SU-DHL-6 (cell line): ENCODE data around the gene ERBB2.

Experiments used
- H2AFZ ChIP-seq: fragments of 200-600 bp; sonication (generic); 2 replicates; pipeline ENCODE4 v1.6.1; 2014; ENCODE audit warnings: low read depth, mild to moderate bottlenecking, moderate library complexity, mixed read lengths, antibody characterized with exemption, low read length; ENCODE audit not compliant: severe bottlenecking
- H3F3A ChIP-seq: fragments of 200-600 bp; shearing (Covaris generic); 2 replicates; pipeline ENCODE4 v1.6.0; 2016; ENCODE audit warnings: antibody characterized with exemption, mild to moderate bottlenecking; ENCODE audit not compliant: insufficient read depth
- H3K27ac ChIP-seq: fragments of 200-600 bp; sonication (generic); 2 replicates; pipeline ENCODE4 v1.5.1; 2016; ENCODE audit warnings: low read depth, mild to moderate bottlenecking, low read length, moderate library complexity, mixed read lengths
- H3K27me3 ChIP-seq: fragments of 200-600 bp; sonication (generic), shearing (Covaris generic); 2 replicates; pipeline ENCODE4 v1.6.0; 2014; ENCODE audit warnings: mild to moderate bottlenecking, low read length
- H3K36me3 ChIP-seq: fragments of 200-600 bp; sonication (generic); 2 replicates; pipeline ENCODE4 v1.6.1; 2014; ENCODE audit warnings: mild to moderate bottlenecking, low read length, mixed read lengths
- H3K4me2 ChIP-seq: fragments of 300-600, 200-600 bp; shearing (Covaris generic), sonication (generic); 2 replicates; pipeline ENCODE4 v1.6.0; 2014; ENCODE audit warnings: low read length, low read depth, mild to moderate bottlenecking; ENCODE audit not compliant: poor library complexity, severe bottlenecking
- H3K4me3 ChIP-seq: fragments of 200-600 bp; sonication (generic); 2 replicates; pipeline ENCODE4 v1.5.1; 2014; ENCODE audit warnings: antibody characterized with exemption, low read length, mild to moderate bottlenecking, mixed read lengths; ENCODE audit not compliant: insufficient read depth, poor library complexity, severe bottlenecking
- H3K79me2 ChIP-seq: fragments of 200-600 bp; sonication (generic); 2 replicates; pipeline ENCODE4 v1.6.1; 2014; ENCODE audit warnings: mild to moderate bottlenecking, low read length, moderate library complexity; ENCODE audit not compliant: insufficient read depth
- H3K9ac ChIP-seq: fragments of 200-600 bp; sonication (generic); 2 replicates; pipeline ENCODE4 v1.7.0; 2014; ENCODE audit warnings: mild to moderate bottlenecking, low read length
- H3K9me2 ChIP-seq: fragments of 200-600 bp; sonication (generic); replicated peaks from 2 replicates; pipeline ENCODE4 v1.6.1; 2014; ENCODE audit warnings: low read length; ENCODE audit not compliant: insufficient read depth
- H3K9me3 ChIP-seq: fragments of 200-600 bp; sonication (generic); 2 replicates; pipeline ENCODE4 v1.6.1; 2014; ENCODE audit warnings: low read length, mixed read lengths; ENCODE audit not compliant: insufficient read depth
- H4K20me1 ChIP-seq: fragments of 200-600 bp; sonication (generic); 2 replicates; pipeline ENCODE4 v1.6.1; 2014; ENCODE audit warnings: low read depth, mild to moderate bottlenecking, antibody characterized with exemption, low read length, moderate library complexity, mixed read lengths
- EZH2phosphoT487 ChIP-seq: fragments of 200-600 bp; sonication (generic), shearing (Covaris generic); conservative IDR thresholded peaks from 2 replicates; pipeline ENCODE4 v1.6.1; 2018; ENCODE audit warnings: mild to moderate bottlenecking, antibody characterized with exemption, low read length, moderate library complexity, mixed read lengths
- TF ChIP-seq, protein P1 (sequence below): fragments of 200-600 bp; sonication (generic); IDR thresholded peaks from one replicate; pipeline ENCODE4 v1.5.1; 2017; ENCODE audit warnings: antibody characterized with exemption, mild to moderate bottlenecking, low read length, moderate library complexity; ENCODE audit not compliant: insufficient read depth, poor library complexity, severe bottlenecking

ERBB2 gene

DNA sequence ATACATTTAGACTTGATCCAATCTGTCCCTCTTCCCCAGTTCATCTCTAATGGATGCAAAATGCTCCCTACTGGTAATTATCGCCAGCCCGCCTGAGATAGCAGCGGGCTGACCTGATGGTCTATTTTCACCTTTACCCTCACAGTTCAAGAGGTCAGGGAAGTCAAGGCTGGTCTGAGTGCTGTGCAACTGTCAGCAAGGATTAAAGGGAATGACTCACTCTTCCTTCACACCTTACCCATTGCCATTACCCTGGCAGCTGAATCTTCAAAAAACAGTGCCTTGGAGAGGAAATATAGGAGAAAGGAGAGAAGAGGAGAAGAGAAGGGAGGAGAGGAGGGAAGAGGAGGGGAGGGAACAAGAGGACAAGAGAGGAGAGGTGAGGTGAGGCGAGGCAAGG, 74.2 kb downstream of the ERBB2 start:
- Histone ChIP-seq H3K27ac (peak overlapping the region; percentile 95), H4K20me1 (no peaks in the 10 kb centered on the region), H3K9me3 (no peaks in the 10 kb centered on the region), H3K79me2 (peaks cover 99% of the 10 kb centered on the region), H3K9ac (peak overlapping the region; percentile 67), H3K9me2 (no peaks in the 10 kb centered on the region), H3K4me3 (peak overlapping the region; percentile 37), H3F3A (peaks cover 95% of the 10 kb centered on the region), H2AFZ (no peak overlapping the region), H3K36me3 (peaks cover 23% of the 10 kb centered on the region), H3K4me2 (peak overlapping the region; percentile 97), H3K27me3 (no peaks in the 10 kb centered on the region)
- TF ChIP-seq, protein P1, sequence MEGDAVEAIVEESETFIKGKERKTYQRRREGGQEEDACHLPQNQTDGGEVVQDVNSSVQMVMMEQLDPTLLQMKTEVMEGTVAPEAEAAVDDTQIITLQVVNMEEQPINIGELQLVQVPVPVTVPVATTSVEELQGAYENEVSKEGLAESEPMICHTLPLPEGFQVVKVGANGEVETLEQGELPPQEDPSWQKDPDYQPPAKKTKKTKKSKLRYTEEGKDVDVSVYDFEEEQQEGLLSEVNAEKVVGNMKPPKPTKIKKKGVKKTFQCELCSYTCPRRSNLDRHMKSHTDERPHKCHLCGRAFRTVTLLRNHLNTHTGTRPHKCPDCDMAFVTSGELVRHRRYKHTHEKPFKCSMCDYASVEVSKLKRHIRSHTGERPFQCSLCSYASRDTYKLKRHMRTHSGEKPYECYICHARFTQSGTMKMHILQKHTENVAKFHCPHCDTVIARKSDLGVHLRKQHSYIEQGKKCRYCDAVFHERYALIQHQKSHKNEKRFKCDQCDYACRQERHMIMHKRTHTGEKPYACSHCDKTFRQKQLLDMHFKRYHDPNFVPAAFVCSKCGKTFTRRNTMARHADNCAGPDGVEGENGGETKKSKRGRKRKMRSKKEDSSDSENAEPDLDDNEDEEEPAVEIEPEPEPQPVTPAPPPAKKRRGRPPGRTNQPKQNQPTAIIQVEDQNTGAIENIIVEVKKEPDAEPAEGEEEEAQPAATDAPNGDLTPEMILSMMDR: no peak
- no peak for TF ChIP-seq EZH2phosphoT487

DNA sequence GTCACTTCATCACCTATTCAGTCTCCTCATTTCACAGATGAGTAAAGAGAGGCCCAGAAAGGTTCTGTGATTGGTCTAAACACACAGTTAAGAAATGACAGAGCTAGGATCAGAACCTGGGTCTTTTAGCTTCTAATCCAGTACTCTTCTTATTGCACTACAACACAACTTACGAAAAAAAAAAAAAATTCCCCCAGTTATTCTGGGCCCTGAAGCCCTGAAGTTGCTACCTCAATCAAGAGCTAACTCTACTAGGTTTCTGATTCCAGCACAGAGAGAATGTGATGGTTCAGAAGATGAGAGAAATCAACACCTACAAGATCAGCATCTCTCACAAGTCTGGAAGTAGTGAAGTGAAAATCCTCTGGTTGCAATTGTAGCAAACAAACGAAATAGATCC, 75.2 kb downstream of the ERBB2 start:
- H3K27ac ChIP-seq: peak overlapping the region; percentile 95
- H3K9me3 ChIP-seq: no peaks in the 10 kb centered on the region
- H3K4me2 ChIP-seq: peak overlapping the region; percentile 97
- H3K27me3 ChIP-seq: no peaks in the 10 kb centered on the region
- H3K9ac ChIP-seq: peak overlapping the region; percentile 67
- H3K36me3 ChIP-seq: peaks cover 16% of the 10 kb centered on the region
- no peak overlapping the region for H2AFZ ChIP-seq
- no peaks in the 10 kb centered on the region for H3K9me2 ChIP-seq
- H3K4me3 ChIP-seq: peak overlapping the region; percentile 37
- peaks cover 98% of the 10 kb centered on the region for H3K79me2 ChIP-seq
- H4K20me1 ChIP-seq: no peaks in the 10 kb centered on the region
- TF ChIP-seq EZH2phosphoT487: no peak
- TF ChIP-seq, protein P1: no peak
- H3F3A ChIP-seq: peaks cover 94% of the 10 kb centered on the region

DNA sequence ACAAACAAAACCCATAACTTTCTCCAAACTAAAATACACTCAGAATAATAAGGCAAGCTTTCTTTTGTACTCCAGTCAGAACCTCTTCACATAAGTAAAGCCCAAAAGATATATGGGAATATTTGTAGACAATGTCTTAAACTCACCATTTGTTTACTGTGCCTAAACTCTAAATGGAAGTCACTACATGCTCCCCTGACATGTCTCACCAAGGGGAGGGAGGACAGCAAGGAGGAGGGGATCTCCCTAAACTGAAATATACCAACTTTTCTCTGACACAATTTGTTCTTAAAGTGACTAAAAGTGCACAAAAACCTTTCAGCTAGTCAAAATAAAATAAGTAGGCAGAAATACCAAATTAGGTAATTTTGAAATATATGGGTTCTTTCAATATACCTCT, 76.4 kb downstream of the ERBB2 start:
- H2AFZ ChIP-seq: no peak overlapping the region
- peaks cover 93% of the 10 kb centered on the region for H3F3A ChIP-seq
- no peaks in the 10 kb centered on the region for H3K9me3 ChIP-seq
- peak overlapping the region; percentile 67 for H3K9ac ChIP-seq
- H3K9me2 ChIP-seq: no peaks in the 10 kb centered on the region
- peaks cover 16% of the 10 kb centered on the region for H3K36me3 ChIP-seq
- TF ChIP-seq, protein P1: no peak
- H3K27ac ChIP-seq: peak overlapping the region; percentile 95
- H3K27me3 ChIP-seq: no peaks in the 10 kb centered on the region
- peaks cover 96% of the 10 kb centered on the region for H3K79me2 ChIP-seq
- no peaks in the 10 kb centered on the region for H4K20me1 ChIP-seq
- peak overlapping the region; percentile 73 for H3K4me3 ChIP-seq
- peak overlapping the region; percentile 97 for H3K4me2 ChIP-seq
